GM18526 (cell line): ENCODE measurements around the gene SRRM4.

Source experiments
- POLR2A ChIP-seq: IDR thresholded peaks from 3 replicates; pipeline ENCODE4 v1.6.1; 2011; ENCODE audit not compliant: insufficient read length; ENCODE audit errors: extremely low read depth

SRRM4 gene

DNA sequence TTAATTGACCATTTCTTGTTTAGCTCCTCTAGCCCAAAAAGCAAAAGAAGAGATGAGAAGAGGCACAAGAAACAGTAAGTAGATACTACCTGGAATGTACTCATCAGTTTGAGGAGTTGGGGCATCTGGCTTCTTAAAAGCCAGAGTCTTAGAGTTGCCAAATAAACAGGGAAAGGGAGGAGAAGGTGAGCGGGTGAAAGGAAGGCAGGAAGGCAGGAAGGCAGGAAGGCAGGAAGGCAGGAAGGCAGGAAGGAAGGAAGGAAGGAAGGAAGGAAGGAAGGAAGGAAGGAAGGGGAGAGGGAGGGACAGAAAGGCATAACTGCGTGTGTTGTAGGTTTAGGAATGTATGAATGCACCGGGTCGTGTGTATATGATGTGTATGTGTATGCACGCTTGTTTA, 140.7 kb downstream of the SRRM4 start:
- no peak for TF ChIP-seq POLR2A

DNA sequence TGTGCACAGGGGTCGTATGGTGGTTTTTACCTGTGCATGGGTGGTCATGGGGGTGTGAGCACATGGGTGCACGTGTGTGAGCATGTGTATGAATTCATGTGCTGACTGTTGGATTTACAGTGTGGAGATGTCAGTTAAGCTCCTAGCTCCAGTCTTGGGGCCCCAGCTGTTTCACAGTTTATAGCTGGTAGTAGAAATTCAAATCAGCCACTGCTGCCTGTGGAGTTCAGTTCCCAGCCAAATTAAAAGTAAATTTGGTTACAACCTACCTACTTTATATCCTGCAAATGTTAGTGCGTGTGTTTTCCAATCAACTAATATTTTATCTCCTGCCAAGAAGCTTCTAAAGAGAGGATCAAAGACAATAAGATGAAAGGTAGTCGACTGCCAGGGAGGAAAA, 141.4 kb downstream of the SRRM4 start:
- TF ChIP-seq POLR2A = no peak

DNA sequence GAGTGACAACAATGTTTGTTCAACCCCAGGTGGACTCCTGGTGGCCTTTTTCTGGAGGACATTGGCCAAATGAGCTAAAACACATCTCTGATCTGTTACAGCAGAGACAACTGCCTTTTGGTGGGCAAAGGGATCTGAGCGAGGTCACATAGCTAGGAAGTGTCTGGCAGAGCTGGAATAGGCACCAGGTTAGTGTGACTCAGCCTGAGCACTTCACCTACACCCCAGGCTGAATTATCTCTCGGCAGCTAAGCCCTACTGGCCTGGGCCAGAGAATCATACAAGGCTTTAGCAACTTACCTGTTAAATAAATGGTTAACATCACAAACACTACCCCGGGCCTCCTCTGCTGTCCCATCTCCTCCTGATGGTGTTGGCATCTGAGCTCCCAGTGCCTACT, 147.2 kb downstream of the SRRM4 start:
- no peak for TF ChIP-seq POLR2A

DNA sequence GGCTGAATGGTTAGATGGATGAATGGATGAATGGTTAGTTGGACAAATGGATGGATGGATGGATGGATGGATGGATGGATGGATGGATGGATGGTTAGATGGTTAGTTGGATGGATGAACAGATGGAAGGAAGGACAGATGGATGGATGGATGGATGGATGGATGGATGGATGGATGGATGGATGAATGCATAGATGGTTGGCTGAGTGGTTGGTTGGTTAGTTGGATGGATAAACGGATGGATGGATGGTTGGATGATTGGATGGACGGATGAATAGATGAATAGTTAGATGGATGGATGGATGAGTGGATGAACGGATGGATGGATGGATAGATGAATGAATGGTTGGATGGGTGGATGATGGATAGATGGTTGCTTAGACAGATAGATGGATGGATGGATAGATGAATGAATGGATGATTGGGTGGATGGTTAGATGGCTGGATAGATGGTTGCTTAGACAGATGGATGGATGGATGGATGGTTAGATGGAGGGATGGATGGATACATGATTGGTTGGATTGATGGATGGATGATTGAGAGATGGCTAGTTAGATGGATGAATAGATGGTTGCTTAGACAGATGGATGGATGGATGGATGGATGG, 148.6 kb downstream of the SRRM4 start:
- no peak for TF ChIP-seq POLR2A

DNA sequence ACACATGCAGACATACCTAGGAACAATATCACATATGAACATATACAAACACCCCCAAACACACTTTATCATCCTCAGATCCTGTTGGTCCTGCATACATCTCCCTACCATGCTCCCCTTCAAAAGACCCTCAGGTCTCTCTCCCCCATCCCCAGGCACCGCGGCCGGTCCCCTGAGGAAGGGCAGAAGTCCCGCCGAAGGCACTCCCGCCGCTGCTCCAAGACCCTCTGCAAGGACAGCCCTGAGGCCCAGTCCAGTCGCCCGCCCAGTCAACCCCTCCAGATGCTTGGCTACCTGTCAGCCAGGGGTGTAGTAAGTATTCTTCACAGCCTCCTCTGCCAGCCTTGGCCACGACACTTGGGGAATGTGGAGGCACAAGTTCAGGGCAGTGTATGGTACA, 149.2 kb downstream of the SRRM4 start:
- TF ChIP-seq POLR2A = no peak

DNA sequence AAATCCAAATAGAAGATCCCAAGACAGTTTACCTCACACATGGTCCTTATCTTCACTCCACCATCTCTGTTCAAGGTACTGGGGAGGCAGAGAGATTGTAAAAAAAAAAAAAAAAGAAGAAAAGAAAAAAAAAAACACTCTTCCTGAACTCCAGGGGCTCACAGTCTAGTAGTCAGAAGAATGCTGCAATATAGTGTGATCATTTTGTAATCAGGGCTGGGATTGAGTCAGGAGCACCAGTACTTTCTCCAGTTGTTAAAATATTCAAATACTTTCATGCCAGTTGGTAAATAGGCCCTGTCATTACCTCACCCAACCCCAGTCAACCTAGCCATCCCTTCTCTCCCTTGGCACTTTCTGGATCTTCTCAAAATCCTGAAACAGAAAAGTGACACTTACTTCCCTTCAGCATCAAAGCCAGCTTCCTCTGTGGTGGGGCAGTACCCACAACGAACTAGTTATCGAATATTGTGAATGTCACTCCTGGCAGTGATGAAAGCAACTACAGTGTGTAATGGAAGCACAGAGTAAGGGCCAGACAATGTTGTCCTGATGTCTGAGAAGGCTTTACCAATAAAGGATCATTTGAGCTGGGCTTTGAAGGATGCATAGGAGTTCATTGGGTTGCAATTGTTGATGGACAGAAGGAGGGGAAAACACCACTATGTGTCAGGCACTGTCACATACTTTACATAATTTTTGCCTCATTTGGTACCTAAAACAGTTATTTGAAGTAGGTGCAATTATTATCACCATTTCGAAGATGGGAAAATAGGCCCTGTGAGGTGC, 153.1 kb downstream of the SRRM4 start:
- no peak for TF ChIP-seq POLR2A

DNA sequence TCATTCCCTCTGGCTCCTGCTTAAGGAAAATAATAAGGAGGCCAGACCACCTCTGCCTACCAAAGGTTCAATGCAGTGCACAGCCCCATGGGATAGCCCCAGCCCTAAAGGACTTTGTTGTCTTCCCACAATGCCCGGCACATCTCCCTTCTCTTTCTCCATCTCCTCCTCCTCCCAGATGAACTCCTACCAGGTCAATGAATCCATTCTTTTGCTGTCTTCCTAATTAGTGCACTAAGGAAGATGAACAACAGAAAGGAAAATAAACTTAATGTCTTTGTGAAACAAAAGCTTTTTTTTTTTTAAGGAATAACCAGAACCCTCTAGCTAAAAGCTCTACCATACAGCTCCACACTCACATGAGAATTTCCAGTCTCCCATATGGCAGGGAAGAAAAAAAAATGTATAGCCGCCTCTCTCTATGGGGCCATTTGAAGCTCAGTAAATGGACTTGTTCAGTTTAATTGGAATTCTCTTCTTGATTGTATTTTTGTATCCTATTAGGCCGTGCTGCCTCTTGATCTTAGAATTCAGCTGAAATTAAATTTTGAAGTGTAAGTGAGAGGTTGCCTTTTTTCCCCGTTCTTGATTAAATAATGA, 155.6 kb downstream of the SRRM4 start:
- no peak for TF ChIP-seq POLR2A

DNA sequence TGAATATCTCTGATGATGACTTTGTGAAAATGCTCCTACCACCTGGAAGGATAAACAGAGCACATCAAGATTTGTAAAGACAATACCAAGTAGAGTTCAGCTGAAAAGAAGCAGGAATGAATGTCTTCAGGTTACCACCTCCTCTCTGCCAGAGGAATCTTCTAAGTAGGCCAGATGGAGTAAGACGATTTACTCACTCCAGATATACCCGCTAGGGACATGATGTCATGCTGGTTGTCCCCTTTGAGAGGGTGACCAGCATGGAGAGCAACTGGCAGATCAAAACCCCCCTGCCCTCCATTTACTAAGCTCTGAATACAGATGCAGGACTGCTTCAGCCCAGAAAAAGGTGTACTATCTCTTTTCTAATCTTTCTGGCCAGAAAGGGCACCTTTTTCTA, 158.1 kb downstream of the SRRM4 start:
- no peak for TF ChIP-seq POLR2A

DNA sequence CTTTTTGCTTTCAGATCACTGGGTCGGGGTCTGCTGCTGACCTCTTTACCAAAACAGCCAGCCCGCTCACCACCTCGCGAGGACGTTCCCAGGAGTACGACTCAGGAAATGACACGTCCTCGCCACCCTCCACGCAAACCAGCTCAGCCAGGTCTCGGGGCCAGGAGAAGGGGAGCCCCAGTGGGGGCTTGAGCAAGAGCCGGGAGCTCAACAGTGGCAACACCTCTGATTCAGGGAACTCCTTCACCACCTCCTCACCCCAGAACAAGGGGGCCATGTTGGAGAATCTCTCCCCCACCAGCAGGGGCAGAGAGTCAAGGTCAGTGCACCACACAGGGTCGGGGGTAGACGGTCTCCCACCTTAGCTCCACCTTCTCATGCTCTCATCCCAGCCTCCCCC, 164.0 kb downstream of the SRRM4 start:
- TF ChIP-seq POLR2A = no peak

DNA sequence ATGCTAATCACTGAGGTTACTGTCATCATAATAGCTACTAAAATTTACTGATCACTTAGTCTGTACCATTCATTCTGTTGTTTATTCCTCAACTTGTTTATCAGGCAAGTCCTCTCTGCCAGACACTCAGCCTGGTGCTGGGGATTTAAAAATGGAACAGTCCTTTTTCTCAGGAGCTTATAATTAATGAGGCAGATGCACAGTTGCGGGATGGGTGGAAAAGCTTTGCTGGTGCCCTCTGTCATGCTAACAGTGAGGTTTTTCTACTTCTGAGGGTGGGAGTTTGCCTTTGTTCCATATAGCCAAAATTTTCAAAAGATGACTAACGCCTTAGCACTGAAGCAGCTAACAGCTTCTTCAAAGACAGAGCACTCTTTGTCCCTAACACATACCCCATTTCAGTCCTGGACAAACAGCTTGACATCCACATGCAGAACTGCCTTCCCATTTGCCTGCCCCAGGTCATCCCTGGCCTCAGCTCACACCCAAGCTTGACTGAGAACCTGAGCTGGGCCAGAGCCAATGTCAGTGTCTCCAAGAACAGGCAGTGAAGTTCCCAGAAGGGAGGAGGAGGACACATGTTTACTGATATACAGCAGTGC, 166.6 kb downstream of the SRRM4 start:
- no peak for TF ChIP-seq POLR2A

DNA sequence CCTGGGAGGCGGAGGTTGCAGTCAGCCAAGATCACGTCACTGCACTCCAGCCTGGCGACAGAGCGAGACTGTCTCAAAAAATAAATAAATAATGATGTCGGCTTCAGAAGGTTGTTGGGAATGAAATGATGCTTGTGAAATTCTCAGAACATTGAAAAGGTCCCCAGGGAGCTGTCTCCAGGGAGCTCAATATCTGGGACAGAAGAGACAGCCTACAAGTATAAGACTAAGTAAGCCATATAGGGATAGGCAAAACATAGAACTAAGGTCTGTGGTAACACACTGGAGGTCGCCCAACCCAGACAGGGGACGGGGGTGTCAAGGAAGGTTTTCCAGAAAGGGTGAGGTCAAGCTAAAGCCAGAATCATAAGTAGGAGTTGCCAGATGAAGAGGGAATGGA, 167.9 kb downstream of the SRRM4 start:
- TF ChIP-seq POLR2A = no peak

DNA sequence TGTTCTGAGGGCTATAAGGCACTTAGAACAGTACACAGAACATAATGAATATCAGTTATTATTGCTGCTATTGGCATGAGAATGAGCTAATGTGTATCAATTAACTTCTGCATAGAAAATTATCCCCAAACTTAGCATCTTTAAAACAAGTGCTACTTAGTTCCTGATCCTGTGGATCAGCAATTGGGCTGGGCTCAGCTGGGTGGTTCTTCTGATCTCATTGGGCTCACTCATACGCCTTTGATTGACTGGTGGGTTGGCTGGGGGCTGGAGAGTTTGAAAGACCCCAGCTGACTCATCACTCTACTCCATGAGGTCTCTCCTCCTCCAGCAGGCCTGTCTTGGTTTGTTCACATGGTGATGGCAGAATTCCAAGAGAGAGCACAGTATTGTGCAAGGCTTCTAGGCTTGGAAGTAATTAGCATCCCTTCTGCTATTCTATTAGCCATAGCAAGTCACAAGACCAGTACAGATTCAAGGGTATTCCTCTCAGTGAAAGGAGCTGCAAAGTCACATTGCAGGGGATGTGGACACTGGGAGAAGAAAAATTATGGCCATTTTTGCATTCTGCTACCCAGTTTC, 170.2 kb downstream of the SRRM4 start:
- TF ChIP-seq POLR2A = no peak

DNA sequence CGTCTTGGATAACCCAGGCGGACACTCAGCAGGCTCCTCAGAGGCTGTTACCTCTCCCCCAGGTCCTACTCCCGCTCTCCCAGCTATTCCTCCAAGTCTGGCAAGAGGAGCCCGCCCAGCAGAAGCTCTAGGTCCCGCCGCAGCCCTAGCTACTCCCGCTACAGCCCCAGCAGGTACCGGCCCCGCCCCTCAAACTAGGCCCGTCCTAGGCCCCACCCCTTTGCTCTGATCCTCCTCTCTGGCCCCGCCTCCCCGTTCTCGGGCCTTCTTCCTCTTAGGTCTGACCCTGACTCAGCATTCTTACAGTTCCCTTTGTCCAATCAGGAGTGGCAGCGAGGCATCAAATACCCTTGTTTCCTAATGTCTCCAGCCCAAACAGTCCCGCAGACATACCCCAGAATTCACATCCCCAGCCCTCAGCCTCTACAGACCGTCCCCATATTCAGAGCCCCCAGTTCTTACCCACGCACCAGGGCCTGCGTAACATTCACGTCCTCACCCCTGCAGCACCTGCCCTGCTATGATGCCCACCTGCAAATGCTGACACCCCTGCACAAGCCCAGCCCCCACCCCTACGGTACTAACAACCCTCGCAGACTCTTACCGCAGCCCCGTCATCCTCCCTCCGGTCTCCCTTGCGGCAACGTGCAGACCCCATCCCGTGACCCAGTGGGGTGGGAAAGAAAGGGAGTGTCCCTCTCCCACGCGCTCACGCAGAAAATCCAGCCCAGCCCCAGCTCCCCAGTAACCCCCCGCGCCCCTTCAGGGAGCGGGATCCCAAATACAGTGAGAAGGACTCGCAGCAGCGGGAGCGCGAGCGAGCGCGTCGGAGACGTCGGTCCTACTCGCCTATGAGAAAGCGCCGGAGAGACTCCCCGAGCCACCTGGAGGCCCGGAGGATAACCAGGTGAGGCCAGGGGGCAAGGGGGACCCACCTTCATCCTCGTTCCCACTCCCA, 172.4 kb downstream of the SRRM4 start:
- no peak for TF ChIP-seq POLR2A

DNA sequence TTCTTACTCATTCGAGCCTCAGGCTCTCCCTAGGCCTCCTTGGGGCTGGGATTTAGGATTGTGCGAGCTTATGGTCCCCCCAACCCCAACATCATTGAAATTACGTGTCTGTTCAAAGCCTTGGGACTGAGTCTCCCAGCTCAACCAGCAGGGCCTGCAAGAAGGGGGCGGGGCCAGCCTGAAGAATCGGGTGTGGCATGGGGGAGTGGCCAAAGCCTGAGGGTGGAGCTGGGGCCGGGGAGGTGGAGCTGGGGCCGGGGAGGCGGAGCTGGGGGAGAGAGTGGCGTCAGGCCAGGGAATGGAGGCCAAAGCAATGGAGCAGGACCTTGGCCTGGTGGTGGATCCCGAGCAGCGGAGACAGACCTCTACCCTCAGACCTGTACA, 173.1 kb downstream of the SRRM4 start:
- TF ChIP-seq POLR2A = no peak
